CD4-positive, alpha-beta T cell treated with Interleukin-21 for 1 hour (primary cell): ENCODE results near the gene TECTA.
A peak's percentile ranks its signal among the peaks of the same experiment; 100 is the strongest.

Experiments used
- DNase-seq: peaks from one replicate; pipeline ENCODE4 v3.0.0-alpha.2; 2020

TECTA gene

DNA sequence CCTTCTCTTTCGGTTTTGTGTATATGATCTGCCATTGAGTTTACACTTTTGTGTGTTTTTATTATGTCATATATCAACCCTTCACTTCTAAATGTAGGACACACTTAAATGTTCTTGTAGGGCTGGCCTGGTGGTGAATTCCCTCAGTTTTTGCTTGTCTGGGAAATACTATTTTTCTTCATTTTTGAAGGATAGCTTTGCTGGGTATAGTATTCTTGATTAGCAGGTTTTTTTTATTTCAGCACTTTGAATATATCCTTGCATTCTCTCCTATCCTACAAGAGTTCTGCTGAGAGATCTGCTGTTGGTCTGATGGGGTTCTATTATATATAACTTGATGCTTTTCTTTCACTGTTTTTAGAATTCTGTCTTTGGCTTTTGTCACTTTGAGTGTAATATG is 79.1 kb downstream of the TECTA start:
- no peak for DNase-seq

DNA sequence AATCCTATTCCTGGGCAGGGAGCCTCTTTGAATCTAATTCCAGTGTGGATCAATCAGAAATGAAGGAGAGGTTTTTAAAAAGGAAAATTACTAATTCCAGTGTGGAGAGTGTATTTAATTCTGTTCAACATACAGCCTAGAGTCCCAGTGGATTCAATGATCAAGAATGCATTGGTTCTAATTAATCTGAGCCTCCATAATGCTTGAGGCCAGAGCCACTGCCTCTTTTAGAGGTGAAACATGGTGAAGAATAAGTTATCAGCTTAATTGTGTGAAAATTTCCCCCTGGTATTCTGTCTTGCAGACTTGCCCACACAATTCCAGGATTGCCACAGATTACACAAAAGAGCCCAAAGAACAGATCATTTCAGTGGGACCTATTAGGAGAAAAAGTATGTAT is 87.7 kb downstream of the TECTA start:
- DNase-seq: no peak

DNA sequence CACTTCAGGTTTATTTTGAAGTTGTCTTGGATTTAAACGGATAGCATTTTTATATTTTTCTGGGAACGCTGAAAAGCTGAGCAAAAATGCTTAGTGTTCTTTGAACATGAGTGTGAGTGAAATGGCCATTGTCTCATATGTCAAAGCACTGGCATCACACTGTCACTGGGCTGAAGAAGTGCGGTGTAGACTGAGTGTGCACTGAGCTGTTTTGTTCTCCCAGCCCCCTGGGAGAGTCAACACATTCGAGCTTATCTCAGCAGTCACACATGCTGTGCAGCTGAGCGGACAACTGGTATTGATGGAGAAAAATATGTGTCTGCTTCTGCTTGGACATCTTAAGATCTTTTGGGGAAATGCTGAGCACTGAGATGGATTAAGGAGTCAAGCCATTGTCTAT is 90.8 kb downstream of the TECTA start:
- DNase-seq: no peak

DNA sequence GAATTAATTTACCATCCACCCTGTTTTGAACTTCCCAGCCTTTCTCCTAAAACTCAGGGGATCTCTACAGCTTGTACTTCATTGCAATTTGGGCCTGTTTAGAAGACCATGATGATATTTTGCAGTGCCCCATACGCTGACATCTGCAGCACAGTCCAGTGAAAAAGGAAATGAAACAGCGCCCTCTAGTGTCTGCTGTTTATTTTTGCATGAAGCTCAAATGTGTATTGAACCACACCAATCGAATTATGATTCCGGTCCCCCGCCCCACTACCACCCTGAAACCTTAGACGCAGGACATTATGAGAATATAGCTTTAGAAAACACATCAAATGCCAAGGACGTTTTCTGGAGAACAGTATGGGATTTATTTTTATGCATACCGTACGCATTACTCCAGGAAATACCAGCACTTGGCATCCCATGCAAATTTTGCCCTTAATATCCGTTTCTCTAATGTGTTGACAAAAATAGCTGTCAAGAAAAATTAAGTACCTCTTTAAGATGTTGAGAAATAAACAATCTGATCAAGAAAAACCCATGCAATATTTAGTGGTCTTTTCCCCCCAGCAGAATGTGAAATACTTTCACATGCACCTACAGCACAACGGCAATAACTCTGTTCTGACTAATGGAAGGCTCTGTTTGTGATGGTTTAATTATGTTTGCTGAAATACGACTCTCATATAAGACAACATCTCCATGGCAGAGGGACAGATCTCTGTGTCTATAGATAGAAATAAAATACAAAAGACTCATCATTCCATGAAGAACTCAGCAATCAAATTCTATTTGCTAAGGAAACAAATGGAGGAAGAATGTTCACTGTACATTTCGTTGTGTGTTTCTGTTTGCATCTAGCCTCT is 93.9 kb downstream of the TECTA start:
- peak; percentile 66 for DNase-seq

DNA sequence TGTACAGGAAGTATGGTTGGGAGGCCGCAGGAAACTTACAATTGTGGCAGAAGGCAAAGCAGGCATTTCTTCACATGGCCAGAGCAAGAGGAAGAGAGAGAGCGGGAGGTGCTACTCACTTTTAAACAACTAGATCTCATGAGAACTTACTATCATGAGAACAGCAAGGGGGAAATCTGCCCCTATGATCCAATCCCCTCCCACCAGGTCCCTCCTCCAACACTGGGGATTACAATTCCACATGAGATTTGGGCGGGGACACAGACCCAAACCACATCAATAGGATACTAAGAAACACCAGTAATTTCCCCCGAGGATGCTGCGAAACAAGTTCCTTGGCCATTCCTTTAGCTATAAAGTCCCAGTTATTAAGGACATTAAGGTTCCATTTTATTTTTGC is 97.4 kb downstream of the TECTA start:
- no peak for DNase-seq

DNA sequence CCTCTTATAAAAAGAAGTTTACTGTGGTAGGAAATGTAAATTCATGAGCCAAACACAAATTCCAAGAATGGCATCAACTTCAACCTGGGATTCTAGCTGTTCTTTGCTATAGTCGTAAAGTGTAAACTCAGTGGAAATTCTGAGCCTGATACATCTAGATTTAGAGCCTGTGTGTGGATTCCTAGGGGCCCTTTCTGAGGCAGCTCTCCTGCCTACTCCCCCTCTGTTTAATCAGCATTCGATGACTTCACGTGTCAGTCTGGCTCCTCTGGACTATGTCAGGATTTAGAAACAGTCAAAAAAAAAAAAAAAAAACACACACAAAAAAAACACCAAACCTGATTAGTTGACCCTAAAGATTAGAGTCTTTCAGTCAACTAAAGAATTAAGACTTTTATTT is 98.5 kb downstream of the TECTA start:
- DNase-seq: no peak

DNA sequence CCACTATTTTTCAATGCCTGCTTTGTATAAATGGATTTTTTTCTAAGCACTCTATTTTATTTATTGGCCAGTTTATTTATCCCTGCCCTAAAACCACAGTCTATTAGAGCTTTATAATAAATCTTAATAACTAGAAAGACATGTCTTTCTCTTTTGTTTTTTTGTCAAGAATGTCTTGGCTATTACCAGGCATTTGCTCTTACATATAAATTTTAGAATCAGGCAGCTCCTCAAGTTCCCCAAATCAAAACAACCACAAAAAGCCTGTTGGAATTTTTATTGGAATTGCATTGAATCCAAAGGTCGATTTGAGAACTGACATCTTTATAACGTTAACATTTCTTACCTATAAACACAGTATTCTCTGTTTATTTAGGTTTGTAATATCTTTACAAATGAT is 105.8 kb downstream of the TECTA start:
- DNase-seq: no peak

DNA sequence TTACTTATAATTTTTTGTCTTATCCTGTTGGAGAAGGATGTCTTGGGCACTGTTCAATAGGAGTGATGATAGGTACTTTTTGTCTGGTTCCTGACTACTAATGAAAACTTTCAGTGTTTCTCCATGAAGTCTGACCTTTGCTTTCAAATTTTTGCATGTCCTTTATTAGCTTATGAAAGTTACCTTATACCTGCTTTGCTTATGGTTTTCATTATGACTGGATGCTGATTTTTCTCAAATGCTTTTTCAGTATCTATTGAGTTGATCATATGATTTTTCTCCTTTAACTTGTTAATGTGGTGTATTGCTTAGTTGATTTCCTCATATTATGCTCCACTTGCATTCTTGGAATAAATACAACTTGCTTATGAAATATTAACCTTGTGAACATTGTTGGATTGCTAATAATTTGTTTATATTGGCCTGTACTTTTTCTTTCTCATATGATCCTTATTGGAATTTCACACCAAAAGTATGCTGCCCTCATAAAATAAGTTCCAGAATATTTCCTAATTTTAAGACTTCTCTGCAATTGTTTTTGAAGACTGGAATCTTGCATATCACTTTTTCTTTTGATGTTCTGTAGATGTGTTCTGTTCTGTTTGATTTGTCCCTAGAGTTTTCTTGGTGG is 106.6 kb downstream of the TECTA start:
- no peak for DNase-seq

DNA sequence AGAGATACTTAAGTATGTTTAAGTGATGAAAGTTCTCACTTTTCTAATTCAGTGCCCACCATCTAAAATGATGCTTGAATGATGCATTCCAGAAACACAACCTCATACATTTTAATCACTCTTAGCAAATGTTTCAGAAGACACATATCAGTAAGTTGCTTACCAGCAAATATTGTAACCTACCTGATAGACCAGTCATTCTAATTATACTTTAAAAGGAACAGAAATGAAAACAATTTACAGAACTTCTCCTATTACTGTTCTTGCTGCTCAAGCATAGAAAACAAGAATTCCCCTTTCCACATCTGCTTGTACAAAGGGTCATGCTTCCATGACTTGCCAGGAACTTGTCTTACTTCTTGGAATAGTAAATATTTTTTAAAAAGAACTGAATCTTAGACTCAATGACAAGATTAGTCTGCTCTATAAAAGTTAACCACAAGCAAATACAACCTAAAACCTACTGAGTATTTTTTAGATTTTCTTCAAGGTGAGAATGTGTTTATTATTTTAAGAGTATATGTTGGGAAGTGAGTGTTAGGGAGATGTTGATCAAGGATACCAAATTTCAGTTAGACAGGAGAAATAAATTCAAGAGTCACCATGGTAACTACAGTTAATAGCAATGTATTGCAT is 109.5 kb downstream of the TECTA start:
- DNase-seq: no peak

DNA sequence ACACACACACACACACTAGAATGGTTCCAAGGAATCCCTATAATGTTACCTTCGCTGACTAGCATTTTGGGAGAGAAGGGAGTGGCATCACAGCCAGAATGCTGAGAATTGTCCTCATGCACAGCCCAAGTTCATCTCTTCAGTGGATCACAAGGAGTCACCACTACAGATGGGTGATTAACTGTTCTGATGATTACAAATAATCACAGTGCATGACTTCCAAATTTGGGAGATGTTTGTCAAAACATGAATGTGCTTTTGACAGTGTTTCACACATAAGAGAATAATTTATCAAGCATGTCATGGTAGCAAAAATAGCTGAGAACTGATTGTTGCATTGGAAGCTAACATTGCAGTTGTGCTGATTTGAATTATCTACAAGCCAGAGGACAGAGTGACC is 110.6 kb downstream of the TECTA start:
- no peak for DNase-seq

DNA sequence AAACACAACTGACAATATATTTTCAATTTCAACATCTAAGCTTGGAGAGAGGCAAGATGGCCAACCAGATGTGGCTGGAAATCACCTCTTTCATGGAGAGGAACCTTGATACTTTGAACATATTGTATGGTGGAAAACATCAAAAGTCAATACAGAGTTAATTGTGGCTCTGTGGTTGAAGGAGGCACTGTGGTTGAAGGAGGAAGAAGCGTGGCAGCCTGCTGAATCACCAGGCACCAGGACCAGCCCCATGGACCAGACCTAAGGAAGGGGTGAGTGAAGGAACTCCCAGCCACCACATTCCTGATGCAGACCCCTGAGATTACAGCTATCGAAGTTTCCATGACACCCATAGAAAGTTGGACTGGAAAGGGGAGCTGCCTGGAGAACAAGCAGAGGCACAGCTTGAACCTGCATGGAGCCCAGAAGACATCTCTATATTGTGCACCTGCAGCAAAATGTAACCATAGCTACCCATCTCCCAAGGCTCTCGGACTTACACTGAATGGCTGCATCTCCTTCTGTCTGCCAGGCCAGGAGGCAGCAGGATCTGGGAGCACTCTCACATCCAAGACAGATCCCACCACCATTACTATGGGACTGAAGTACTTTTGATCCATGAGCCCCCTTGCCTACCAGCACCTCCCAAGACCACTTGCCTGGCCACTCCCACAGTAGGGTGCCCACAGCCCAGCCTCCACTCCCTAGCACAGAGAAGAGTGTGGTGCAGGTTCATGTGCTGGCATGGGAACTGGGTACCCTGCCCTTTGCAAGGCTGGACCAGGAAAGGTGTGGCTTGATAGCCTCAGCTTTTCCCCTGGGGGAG is 111.7 kb downstream of the TECTA start:
- no peak for DNase-seq

DNA sequence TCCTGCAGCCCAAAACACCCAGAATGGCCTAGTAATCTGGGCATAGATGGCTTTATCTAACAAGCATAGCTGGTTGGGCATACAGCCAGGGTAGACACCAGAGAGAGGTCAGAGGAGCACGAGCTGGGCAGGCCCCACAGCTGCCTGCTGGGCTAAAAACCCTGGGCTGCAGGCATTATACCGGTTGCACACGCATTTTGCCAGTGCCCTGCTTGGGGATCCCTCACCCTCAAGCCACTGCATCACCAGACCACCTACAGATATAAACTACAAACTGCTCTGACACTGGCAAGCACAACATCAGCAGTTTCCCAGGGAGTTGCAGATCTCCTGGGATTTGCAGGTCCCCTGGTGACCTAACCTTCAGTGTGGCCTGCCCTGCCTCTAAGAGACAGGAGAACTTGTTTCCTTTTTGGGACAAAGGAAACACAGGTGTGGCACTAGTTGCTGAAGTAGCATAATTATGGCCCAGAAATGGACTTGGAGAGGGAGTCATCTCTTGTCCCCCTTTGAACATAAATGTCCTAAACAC is 112.4 kb downstream of the TECTA start:
- DNase-seq: no peak

DNA sequence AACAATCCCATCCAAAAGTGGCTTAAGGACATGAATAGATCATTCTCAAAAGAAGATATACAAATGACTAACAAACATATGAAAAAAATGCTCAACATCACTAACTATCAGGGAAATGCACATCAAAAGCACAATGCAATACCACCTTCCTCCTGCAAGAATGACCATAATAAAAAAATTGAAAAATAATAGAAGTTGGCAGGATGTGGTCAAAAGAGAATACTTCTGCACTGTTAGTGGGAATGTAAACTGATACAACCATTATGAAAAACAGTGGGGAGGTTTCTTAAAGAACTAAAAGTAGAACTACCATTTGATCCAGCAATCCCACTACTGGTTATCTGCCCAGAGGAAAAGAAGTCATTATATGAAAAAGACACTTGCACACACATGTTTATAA is 113.8 kb downstream of the TECTA start:
- no peak for DNase-seq

DNA sequence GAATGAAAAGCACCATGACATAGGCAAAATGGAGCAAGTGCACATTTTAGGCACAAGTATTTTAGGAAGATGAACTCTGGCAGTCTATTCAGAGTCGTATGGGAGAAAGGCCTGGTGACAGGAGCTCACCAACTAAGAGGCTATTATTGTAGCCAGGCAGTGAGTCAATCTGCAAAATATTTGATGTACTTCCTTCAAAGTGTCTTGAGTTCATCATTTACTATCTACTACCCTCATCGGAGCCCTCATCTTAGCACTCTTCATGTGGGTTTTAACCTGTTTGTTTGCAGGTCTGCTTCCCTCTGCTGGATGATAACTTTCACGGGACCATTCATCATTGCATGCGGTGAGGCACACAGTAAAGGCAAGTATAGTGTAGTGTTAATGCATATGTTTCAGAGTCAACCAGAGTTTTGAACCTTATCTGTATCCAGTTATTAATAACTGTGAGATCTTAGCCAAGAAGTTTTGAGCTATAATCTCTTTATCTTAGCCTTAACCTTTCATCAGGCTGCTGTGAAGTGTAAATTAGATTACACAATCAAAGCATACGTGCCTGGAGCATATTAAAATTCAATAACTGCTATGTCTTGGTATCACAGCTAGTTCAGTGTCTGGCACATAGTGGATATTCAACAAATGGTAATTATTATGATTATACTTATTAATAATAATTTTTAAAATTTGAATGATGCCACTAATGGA is 120.6 kb downstream of the TECTA start:
- no peak for DNase-seq

DNA sequence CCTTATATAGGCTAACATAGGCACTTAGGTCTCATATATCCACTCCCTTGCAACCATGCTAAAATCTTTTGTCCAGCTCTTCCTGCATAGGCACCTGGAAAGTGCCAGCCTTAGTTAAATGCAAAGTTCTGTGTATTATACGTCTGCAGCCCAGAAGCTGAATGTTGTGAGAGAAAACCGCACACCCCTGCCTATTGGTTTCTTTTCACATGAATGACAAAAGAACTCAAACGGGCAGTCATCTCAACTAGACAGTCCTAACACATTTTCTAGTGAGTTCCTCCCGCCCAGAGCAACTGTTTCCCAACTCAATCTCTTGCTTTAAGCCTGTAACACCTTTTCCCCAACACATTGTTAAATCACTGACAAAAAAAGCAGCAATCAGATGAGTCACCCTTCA is 122.1 kb downstream of the TECTA start:
- no peak for DNase-seq

DNA sequence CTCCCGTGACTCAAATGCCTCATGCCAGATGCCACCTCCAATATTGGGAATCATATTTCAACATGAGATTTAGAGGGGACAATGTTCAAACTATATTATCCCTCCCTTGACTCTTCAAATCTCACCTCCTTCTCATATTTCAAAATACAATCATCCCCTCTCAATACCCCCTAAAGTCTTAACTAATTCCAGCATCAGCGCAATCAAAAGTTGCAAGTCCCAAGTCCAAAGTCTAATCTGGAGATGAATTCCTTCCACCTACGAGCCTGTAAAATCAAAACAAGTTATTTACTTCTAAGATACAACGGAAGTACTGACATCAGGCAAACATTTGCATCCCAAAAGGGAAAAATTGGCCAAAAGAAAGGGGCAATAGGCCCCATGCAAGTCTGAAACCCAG is 124.3 kb downstream of the TECTA start:
- no peak for DNase-seq

DNA sequence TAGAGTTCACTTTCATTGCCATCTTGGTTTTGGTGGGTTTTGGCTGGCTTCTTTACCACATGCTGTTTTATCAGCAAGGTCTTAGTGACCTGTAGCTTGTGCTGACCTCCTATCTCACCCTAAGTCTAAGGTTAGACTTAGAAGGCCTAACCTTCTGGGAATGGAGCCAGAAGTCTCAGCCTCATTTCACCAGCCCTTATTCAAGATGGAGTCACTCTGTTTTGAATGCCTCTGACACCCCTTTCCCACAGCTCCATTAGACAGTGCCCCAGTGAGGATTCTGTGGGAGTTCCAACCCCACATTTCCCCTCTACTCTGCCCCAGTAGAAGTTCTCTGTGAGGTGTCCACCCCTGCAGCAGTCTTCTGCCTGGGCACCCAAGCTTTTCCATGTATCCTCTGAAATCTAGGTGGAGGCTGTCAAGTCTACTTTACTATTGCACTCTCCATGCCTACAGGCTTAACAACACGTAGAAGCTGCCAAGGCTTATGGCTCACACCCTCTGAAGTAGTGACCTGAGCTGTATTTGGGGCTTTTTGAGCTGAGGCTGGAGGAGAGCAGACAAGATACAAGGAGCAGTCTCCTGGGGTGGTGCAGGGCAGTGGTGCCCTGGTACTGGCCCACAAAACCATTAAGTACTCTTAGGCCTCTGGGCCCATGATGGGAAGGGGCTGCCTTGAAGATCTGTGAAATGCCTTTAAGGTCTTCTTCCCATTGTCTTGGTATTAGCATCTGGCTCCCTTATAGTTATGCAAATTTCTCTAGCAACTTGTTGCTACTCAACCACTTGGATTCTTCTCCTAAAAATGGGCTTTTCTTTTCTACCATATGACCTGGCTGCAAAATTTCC is 125.6 kb downstream of the TECTA start:
- DNase-seq: no peak

DNA sequence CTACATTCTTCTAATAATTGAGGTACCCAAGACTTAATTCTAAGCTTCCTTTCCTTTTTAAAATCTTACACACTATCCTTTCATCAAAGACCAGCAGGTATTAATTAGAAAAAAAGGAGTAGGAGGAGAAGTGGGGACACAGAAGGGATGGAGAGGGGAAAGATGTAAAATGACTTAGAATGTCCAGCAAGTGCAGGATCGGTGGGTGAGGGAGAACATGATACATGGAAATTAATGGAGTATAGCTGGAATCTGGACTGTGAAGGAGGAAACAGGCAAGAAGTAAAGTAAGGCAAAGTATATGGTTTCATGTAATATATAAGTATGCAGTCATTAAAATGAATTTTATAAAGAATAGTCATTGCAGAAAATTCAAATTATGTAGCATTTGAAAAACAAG is 127.8 kb downstream of the TECTA start:
- DNase-seq: no peak

DNA sequence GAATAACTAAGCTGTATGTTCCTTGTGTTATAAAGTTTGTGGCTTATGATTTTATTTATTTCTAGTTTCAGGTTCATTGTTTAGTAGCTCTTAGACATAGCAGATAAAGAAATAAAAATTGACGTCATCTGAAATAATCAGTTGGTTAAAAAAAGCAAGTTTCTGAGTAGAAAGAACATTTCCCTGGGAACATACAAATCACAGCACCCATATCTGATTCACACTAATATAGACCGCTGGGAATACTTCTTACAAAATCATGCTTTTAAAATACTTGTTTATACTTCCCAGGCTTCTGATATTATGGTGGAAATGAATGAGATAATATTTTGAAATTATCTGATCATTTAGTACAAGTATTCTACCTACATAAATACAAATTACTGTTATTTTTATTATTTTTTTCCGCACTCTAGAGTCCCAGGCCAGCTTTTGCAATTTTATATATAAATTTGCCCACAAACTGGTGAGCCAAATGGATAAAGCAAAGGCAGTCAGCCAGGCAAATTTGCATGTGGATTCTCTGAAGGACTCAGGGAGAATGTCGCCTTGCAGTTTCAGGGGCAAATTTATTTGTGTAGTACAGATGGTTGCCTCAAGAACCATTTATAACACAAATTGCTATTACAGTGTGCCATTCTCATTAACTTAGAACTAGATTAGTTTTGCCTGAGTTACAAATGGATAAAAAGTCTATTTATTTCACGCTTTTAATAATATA is 128.6 kb downstream of the TECTA start:
- DNase-seq: no peak

DNA sequence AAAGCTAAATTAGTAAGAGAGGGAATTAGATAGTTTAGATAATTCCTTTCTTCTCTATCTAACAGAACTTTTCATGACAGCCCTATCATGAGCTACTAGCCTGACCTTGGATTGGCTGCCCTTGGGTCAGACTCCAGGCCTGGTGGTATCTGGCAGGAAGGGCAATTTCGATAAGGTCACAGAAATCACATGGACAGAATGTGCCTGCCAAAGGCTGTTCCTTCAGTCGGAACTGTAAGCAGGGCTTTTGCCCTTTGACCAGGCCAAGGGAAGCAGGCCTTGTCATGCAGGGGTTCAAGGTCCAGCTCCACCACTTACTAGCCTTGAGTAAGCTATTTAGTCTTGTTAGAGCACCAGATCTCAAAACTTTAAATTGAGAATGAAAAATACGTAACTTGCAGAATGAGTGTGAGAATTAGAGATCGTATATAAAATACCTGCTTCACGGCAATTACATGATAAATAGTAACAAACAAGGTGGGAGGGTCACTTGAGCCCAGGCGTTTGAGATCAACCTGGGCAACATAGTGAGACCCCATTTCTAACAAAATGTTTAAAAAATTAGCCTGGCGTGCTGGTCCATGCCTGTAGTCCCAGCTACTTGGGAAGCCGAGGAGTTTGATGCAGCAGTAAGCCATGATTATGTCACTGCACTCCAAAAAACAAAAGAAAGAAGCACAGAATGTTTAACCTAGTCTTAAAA is 130.7 kb downstream of the TECTA start:
- no peak for DNase-seq
